Lower leg skin (tissue), 3 donors: ENCODE results near the gene TMCC1.

ENCODE experiments used
- CTCF ChIP-seq, 3 donors: fragments of 450-650 bp; IDR thresholded peaks; one replicate each; pipeline ENCODE4 v1.5.1; 2016; ENCODE audit warnings: antibody characterized with exemption in 3 of 3, mild to moderate bottlenecking in 3 of 3, moderate library complexity in 2 of 3
- POLR2A ChIP-seq, 2 donors: fragments of 450-650 bp; IDR thresholded peaks; one replicate each; pipeline ENCODE4 v1.6.1; 2016 to 2017; ENCODE audit warnings: antibody characterized with exemption in 2 of 2, mild to moderate bottlenecking in 1 of 2, moderate library complexity in 1 of 2

DNA sequence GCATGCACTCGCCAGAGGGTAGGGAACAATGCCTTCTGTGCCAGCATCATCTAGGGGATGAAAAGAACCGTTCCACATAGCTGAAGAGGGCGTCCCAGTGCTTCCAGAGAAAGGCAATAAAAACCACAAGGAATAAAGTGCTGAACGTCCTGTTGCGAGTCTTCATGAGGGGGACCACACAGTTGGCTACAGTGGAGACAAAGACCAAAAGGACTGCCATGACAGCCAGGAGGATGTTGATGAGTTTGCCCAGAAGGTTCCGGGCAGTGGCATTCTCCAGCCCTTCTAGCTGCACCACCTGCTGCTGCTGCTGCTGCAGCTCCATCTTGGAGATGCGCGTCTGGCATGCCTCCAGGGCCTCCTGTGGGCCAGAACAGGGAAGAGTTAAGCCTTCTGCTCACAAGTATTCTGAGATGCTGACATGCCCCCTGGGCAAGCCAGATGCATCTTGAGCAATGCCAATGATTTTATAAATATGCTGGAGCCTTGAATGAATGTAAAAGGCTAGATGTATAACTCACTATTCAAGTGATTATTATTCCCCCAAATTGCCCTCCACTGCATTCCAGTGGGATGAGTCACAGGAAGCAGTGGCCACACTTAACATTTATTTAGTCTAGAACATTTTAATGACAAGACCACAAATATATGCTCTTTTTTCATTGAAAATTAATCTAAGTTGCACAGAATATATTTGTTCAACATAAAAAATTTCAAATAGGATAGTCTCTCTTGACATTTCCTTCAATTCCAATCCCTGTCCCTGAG, 241.9 kb downstream of the TMCC1 start:
- TF ChIP-seq CTCF (IDR thresholded peaks at IDR 0.05) (no peak), POLR2A (IDR thresholded peaks at IDR 0.05) (no peak)
